ENCODE data around the gene FBXO44. TPM values are rescaled to one million over a fixed set of nuclear protein-coding genes. Genes with fewer than 3 reads are reported as not detected.

The FBXO44 gene
- total and polyA plus RNA-seq, 2 donors (not counting 1 experiment from before 2014, with no cell fraction given): 8.1 to 17.8 TPM

DNA sequence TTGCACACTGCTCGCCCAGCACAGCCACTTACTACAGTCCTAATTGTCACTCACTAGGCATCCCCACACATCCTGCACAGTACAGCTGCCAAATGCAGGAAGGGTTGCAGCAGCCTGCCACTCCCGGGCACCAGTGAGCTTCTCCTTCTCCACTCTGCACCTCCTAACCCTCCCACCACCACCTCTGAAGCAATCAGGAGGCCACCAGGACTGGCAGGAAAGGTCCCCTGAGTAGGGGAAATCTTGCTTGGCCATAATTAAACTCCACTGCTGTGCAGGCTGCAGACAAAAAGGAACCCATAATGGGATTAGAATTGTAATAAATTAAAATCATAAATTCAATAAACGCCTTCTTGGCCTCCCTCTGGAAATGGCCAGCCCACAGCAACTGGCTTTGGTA lies 32.3 kb upstream of the FBXO44 start:
- Histone ChIP-seq H3K27me3 (ENCODE audit: control insufficient read depth, insufficient read depth, low read length) (peaks cover 3% of the 10 kb centered on the region), H4K20me1 (ENCODE audit: control insufficient read depth, extremely low read depth, insufficient read depth, low read length) (no peaks in the 10 kb centered on the region), H3K9me3 (ENCODE audit: control insufficient read depth, insufficient read depth, low read depth, low read length) (no peaks in the 10 kb centered on the region), H3K36me3 (ENCODE audit: control insufficient read depth, insufficient read depth, low read length) (no peaks in the 10 kb centered on the region), H3K79me2 (ENCODE audit: control insufficient read depth, insufficient read depth, low read length) (no peaks in the 10 kb centered on the region), H3K4me2 (ENCODE audit: extremely low read depth, insufficient read depth, low read length) (no peak overlapping the region), H3K27ac (ENCODE audit: insufficient read depth, low read length) (no peak overlapping the region), H3K4me1 (ENCODE audit: control insufficient read depth, extremely low read depth, insufficient read depth, low read length) (no peaks in the 10 kb centered on the region), H2AFZ (ENCODE audit: low read length) (no peak overlapping the region), H3K4me3 (replicated peaks in 1 of 4; ENCODE audit: control extremely low read depth in 1 of 4, insufficient read depth in 1 of 4, low read depth in 3 of 4, low read length in 4 of 4) (no peak overlapping the region), H3K9ac (ENCODE audit: insufficient read depth, low read length) (no peak overlapping the region)
- TF ChIP-seq, protein P1, sequence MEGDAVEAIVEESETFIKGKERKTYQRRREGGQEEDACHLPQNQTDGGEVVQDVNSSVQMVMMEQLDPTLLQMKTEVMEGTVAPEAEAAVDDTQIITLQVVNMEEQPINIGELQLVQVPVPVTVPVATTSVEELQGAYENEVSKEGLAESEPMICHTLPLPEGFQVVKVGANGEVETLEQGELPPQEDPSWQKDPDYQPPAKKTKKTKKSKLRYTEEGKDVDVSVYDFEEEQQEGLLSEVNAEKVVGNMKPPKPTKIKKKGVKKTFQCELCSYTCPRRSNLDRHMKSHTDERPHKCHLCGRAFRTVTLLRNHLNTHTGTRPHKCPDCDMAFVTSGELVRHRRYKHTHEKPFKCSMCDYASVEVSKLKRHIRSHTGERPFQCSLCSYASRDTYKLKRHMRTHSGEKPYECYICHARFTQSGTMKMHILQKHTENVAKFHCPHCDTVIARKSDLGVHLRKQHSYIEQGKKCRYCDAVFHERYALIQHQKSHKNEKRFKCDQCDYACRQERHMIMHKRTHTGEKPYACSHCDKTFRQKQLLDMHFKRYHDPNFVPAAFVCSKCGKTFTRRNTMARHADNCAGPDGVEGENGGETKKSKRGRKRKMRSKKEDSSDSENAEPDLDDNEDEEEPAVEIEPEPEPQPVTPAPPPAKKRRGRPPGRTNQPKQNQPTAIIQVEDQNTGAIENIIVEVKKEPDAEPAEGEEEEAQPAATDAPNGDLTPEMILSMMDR (conservative IDR thresholded peaks at IDR 0.05 in 1 of 2, IDR thresholded peaks at IDR 0.05 in 1 of 2; ENCODE audit: low read depth in 1 of 2, low read length in 2 of 2): no peak
- DNase-seq (ENCODE audit: low read depth in 2 of 2): no peak

DNA sequence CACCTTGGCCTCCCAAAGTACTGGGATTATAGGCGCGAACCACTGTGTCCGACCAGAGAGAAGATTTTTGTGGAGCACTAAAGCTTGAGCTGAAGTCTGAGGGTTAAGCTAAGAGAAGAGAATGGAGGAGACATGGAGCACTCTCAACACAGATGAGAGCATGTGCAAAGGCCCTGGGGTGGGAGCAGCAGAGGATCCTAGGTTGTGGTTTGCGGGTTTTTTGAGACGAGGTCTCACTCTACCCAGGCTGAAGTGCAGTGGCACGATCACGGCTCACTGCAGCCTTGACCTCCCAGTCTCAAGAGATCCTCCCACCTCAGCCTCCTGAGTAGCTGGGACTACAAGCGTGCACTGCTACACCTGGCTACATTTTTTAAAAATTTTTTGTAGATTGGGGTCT lies 31.0 kb upstream of the FBXO44 start:
- Histone ChIP-seq H3K9ac (ENCODE audit: insufficient read depth, low read length) (no peak overlapping the region), H3K4me1 (ENCODE audit: control insufficient read depth, extremely low read depth, insufficient read depth, low read length) (no peaks in the 10 kb centered on the region), H3K4me3 (replicated peaks in 1 of 4; ENCODE audit: control extremely low read depth in 1 of 4, insufficient read depth in 1 of 4, low read depth in 3 of 4, low read length in 4 of 4) (no peak overlapping the region), H3K36me3 (ENCODE audit: control insufficient read depth, insufficient read depth, low read length) (no peaks in the 10 kb centered on the region), H3K4me2 (ENCODE audit: extremely low read depth, insufficient read depth, low read length) (no peak overlapping the region), H3K27me3 (ENCODE audit: control insufficient read depth, insufficient read depth, low read length) (peaks cover 2% of the 10 kb centered on the region), H3K9me3 (ENCODE audit: control insufficient read depth, insufficient read depth, low read depth, low read length) (no peaks in the 10 kb centered on the region), H3K79me2 (ENCODE audit: control insufficient read depth, insufficient read depth, low read length) (no peaks in the 10 kb centered on the region), H4K20me1 (ENCODE audit: control insufficient read depth, extremely low read depth, insufficient read depth, low read length) (no peaks in the 10 kb centered on the region), H3K27ac (ENCODE audit: insufficient read depth, low read length) (no peak overlapping the region), H2AFZ (ENCODE audit: low read length) (no peak overlapping the region)
- no peak for DNase-seq (ENCODE audit: low read depth in 2 of 2)
- TF ChIP-seq, protein P1 (conservative IDR thresholded peaks at IDR 0.05 in 1 of 2, IDR thresholded peaks at IDR 0.05 in 1 of 2; ENCODE audit: low read depth in 1 of 2, low read length in 2 of 2): no peak
- TF ChIP-seq EZH2 (IDR thresholded peaks at IDR 0.05; ENCODE audit: low read length, missing control alignments): no peak

DNA sequence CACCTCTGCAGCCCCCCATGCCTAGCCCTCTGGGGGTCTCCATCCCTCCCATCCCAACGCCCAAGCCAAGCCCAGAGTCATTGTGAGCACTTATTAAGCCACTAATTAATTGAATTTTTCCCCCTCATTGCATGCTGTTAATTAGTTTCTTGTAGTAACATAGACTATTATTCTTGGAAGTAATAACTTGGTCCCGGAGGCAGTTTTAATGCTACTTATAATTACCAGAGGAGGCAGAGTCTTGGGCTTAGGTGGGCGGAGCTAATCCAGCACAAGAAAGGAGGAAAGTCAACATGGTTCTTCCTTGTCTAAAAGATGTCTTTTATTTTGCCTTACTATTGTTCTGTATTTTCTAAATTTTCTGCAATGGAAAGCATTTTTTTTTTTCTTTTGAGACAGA lies 28.1 kb upstream of the FBXO44 start:
- TF ChIP-seq EZH2 (IDR thresholded peaks at IDR 0.05; ENCODE audit: low read length, missing control alignments): no peak
- TF ChIP-seq, protein P1 (conservative IDR thresholded peaks at IDR 0.05 in 1 of 2, IDR thresholded peaks at IDR 0.05 in 1 of 2; ENCODE audit: low read depth in 1 of 2, low read length in 2 of 2): no peak
- no peaks in the 10 kb centered on the region for H3K9me3 ChIP-seq (ENCODE audit: control insufficient read depth, insufficient read depth, low read depth, low read length)
- DNase-seq (ENCODE audit: low read depth in 2 of 2): no peak

More for the DNA sequence above, 28.1 kb upstream of the FBXO44 start:
- H3K4me2 ChIP-seq (ENCODE audit: extremely low read depth, insufficient read depth, low read length): no peak overlapping the region
- H4K20me1 ChIP-seq (ENCODE audit: control insufficient read depth, extremely low read depth, insufficient read depth, low read length): no peaks in the 10 kb centered on the region
- no peak overlapping the region for H3K4me3 ChIP-seq (replicated peaks in 1 of 4; ENCODE audit: control extremely low read depth in 1 of 4, insufficient read depth in 1 of 4, low read depth in 3 of 4, low read length in 4 of 4)
- H3K27me3 ChIP-seq (ENCODE audit: control insufficient read depth, insufficient read depth, low read length): peaks cover 4% of the 10 kb centered on the region
- H3K4me1 ChIP-seq (ENCODE audit: control insufficient read depth, extremely low read depth, insufficient read depth, low read length): no peaks in the 10 kb centered on the region
- no peaks in the 10 kb centered on the region for H3K36me3 ChIP-seq (ENCODE audit: control insufficient read depth, insufficient read depth, low read length)
- no peak overlapping the region for H2AFZ ChIP-seq (ENCODE audit: low read length)
- no peak overlapping the region for H3K9ac ChIP-seq (ENCODE audit: insufficient read depth, low read length)
- H3K27ac ChIP-seq (ENCODE audit: insufficient read depth, low read length): no peak overlapping the region
- no peaks in the 10 kb centered on the region for H3K79me2 ChIP-seq (ENCODE audit: control insufficient read depth, insufficient read depth, low read length)
